GM12892 (cell line): Measurements from ENCODE around the gene MINK1.

Experiments used
- POLR2A ChIP-seq: IDR thresholded peaks from 2 replicates; pipeline ENCODE4 v1.6.1; 2011; ENCODE audit warnings: low read depth, low read length, control low read depth
- POLR2AphosphoS5 ChIP-seq: IDR thresholded peaks from 2 replicates; pipeline ENCODE4 v1.6.1; 2011; ENCODE audit warnings: low read depth, low read length, control low read depth

GRCh38 chr17:4919511-4920047 is 86.4 kb downstream of the MINK1 start:
- TF ChIP-seq POLR2A (no peak), POLR2AphosphoS5 (no peak)
